ENCODE measurements around the gene PILRA.
A peak's percentile ranks its signal among the peaks of the same experiment; 100 is the strongest.

Gene PILRA

GRCh38 chr7:100413346-100413745 is 40.1 kb downstream of the PILRA start:
- no peak for DNase-seq

DNA sequence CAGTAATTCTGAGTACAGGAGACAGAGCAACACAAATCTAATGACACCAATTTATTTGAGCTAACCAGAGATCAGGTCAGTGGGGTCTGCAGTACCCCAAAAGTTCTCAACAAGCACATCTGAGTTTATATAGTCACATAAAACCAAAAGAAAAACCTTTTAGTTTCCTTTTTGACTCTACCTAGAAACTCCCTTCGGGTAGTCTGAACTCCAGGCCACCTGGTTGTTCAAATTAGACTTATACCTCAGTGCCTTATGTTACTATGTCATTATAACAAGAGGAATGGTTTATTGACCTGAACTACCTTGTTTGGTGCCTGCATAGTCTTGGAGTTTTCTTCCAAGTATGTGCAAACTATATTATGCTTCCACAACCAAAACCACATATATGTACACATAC is 40.6 kb downstream of the PILRA start:
- DNase-seq, result no peak

DNA sequence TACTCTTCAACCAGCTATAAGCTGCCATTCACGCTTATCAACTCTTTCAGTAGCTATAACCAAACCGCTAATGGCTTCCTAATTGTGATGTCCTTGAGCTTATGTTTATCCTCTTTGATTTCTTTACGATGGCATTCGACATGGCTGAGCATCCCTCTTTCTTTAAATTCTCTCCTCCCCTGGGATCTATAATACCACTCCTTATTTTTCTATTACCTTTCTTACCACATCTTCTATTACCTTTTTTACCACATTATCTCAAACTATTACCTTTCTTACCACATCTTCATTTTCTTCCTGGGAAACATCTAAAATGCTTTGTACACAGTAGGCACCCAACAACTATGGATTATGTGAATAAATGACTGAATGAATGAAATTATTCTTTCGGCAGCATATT is 42.2 kb downstream of the PILRA start:
- DNase-seq, result no peak

DNA sequence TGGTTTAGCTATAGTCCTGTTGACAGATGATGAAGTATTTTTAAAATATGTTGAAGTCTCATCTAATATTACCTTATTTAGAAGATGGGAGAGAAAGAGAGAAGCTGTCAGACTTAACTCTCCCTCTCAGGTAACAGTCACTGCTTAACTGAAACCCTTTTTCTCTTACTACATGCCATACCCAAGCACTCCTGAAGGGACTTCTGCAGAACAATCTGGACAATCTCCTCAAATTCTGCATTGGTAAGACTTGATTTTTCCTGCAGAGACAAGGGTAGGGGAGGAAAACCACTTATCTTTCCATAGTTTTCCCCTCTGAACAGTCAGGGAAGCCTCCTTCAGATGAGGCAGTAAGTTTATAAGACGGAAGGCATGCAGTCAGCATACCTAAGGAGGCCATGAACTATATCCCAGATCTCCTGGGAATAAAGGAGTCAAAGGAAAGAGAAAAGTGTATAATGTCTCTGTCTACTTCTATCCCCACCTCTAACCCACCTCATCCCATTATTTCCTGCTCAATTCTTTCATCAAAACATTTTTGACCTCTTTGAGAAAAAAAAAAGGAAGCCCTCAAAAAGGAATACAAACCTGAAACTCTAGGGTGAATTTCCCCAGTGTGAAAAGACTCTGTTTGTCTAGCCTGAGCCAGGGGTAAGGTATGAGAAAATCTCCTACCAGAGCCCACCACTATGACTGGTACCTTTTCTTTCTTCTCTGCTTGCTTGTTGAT is 45.8 kb downstream of the PILRA start:
- no peak for DNase-seq

- DNase-seq, result no peak
Observed at GRCh38 chr7:100419660-100420226, 46.5 kb downstream of the PILRA start.

- DNase-seq, result no peak
Observed at GRCh38 chr7:100423315-100423714, 50.0 kb downstream of the PILRA start.

DNA sequence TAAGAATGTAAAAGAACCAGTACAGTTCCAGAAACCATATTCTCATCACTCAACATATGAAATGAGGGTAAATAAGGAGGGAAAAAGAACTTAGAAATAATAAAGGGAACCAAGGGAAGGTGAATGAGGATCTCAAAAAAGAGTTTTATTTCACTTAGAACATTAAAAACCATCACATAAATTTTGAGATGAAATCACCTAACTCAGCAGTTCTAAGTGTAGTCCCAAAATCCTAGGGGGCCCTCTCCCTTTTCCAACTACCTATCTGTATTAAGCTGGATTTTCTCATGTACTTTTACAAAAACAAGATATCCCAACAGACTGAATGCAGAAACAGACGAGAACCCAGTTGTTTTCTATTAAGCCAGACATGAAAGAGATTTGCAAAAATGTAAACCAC is 52.1 kb downstream of the PILRA start:
- DNase-seq, result no peak

DNA sequence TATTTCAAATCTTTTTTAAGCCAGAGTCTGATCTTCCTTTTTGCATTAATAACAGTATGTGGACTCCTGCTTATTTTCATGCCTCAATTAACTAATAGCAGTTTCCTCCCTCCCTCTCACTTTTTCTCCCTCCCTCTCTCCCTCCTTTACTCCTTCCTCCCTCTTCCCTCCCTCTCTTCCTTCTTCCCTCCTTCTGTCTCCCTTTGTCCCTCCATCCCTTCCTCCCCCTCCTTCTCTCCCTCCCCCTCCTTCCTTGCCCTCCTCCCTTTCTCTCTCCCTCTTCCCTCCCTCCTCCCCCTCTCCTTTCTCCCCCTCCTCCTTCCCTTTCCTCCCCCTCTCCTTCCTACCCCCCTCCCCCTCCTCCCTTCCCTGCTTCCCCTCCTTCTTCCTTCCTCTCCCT is 53.2 kb downstream of the PILRA start:
- no peak for DNase-seq

- DNase-seq, result no peak
Observed at GRCh38 chr7:100427762-100428198, 54.5 kb downstream of the PILRA start.

DNA sequence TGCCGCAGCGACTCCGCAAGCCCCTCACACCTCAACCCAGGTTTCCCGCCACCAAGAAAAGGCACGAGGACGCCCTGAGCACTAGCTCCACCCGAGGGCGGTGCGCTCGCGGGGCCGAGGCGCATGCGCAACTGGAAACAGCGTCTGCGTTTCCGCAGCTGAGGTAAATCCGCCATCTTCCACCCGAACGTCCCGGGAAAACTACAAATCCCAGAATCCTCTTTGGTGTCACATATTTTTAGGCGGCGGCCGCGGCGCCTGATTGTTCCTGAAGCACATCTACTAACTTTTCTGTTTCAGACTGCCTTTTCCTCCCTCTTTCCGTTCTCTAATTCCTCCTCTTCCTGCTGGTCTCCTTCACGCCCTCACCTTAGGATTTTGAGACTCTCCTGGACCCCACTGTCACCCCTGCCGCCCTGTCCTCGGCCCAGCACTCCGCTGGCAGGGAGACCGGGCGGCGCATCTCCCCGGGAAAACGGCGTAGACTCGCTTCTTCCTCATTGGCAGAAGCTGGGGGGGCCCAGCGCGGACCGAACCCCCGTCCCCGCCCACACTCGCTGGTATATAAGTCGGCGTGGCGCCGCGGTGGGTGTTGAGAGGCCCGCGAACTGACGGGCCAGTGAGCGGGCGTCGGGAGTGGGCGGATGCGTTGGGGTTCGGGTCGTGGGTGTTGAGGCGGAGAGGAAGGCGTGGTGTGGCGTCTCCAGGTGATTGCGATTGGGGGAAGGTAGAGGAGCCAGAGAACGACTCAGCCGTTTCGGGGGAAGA is 55.1 kb downstream of the PILRA start, which contains the start of gene ZCWPW1:
ZCWPW1 (minus strand) TSS at position 505 of the 768 bp plus-strand sequence. CDS start 8,054 bp downstream, outside the sequence.
- DNase-seq, result peak; percentile 83 to 94

DNA sequence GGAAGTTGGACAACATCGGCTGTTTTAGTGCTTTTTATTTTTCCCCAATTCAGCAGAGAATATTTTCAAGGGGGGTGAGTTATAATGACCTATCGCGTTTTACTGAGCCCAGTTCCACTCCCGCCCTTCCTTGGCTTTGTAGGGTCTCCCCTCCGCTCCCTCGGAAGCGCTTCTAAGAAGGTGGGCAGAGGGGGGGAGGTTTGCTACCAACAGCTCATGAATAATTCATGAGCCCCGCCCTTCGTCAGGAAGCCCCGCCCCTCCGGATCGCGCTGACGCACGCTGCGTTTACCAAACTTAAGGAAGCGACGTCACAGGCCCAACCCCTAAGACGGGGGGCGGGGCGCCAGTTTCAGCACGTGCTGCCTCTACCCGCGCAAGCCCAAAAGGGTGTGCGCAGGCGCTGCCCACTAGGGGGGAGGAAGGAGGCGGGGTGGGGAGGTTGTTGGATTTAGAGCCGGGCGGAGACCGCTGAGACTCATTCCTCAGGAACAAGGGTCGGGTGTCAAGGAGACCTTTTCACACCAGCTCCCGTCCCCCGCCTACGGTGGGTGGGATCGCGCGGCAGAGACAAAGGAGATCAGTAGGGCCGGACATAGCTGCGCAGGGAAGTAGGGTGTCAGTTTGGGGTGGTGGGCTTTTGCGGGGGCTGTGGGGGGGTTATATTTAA is 55.8 kb downstream of the PILRA start:
- peak; percentile 88 to 91 for DNase-seq

GRCh38 chr7:100429637-100430492 is 56.6 kb downstream of the PILRA start, which contains the start of gene MEPCE:
TSS of gene MEPCE (plus strand) at chr7:100429831. CDS start at chr7:100430019, 188 bp downstream.
- peak; percentile 12 to 69 for DNase-seq

DNA sequence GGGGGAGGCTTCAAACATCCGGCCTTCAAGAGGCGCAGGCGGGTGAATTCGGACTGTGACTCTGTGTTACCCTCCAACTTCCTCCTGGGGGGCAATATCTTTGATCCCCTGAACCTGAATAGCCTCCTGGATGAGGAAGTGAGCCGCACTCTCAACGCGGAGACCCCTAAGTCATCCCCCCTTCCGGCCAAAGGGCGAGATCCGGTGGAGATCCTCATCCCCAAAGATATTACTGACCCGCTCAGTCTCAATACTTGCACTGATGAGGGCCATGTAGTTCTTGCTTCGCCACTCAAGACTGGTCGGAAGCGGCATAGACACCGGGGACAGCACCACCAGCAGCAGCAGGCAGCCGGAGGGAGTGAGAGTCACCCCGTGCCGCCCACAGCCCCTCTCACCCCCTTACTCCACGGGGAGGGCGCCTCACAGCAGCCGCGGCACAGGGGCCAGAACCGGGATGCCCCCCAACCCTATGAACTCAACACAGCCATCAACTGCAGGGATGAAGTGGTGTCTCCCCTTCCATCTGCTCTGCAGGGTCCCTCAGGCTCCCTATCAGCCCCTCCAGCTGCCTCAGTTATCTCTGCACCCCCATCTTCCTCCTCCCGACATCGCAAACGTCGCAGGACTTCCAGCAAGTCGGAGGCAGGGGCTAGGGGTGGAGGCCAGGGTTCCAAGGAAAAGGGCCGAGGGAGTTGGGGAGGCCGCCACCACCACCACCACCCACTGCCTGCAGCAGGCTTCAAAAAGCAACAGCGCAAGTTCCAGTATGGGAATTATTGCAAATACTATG is 57.4 kb downstream of the PILRA start:
- no peak for DNase-seq

GRCh38 chr7:100431286-100431735 is 58.0 kb downstream of the PILRA start:
- no peak for DNase-seq

GRCh38 chr7:100432053-100432452 is 58.8 kb downstream of the PILRA start:
- DNase-seq, result no peak

DNA sequence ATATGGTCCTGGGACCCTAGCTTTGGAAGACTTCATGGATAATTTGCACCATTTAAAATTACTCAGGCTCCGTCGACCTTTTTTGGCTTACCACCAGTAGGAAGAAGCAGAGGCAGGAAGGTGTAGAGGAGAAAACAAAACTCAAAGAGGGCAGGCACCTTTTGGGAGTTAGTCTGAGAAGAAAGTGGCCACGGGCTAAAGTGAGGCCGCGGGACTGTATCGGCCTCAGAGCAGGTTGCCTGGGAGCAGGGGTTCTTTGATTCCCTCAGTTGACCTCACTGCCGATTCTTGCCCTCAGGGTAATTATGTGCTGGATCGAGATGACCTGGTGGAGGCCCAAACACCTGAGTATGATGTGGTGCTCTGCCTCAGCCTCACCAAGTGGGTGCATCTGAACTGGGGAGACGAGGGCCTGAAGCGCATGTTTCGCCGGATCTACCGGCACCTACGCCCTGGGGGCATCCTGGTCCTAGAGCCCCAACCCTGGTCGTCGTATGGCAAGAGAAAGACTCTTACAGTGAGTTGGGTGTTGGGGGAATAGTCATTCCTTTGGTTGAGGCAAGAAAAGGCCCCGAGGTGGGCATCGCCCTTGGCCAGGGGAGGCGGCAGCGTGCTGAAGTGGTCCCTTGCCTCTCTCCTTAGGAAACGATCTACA is 59.5 kb downstream of the PILRA start:
- no peak for DNase-seq

DNA sequence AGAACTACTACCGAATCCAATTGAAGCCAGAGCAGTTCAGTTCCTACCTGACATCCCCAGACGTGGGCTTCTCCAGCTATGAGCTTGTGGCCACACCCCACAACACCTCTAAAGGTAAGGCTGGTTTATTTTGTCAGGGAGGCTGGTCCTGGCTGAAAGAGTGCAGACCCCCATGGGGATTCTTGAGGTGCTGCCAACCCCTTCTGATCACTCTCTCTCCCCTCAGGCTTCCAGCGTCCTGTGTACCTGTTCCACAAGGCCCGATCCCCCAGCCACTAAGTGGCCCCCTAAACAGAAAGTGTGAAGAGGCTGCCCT is 59.9 kb downstream of the PILRA start:
- DNase-seq, result no peak

DNA sequence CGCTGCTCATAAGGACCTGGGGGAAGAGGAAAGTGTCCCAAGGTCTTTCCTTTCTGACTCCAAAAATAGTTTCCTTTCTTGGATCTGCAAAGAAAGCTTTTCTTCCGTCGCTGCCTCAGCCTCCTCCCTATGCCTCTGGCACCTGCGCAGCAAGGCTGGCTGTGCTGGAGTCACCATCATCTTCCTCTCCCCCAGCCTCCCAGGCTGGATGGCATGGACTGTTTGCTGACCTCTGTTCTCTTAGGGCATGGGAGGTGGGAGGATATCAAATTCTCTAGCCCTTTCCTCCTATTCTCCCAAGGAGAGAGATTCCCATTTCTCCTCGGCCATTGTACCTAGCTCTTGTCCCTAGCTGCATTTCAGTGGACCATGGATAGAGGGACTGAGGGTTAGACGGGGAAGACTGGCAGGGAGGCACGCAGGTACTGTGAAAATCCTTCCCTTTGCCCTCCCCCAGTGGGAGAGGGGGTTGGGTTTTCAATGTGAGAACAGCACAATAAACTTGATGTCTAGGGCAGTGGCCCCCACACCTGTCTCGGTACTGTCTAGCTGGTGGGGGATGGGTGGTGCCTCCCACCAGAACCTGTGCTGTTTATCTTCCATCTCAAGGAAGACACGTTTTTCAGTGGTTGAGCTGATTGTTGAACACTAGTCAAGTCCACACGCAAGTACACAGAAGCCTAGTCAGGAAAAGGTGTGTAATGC is 60.5 kb downstream of the PILRA start:
- no peak for DNase-seq

DNA sequence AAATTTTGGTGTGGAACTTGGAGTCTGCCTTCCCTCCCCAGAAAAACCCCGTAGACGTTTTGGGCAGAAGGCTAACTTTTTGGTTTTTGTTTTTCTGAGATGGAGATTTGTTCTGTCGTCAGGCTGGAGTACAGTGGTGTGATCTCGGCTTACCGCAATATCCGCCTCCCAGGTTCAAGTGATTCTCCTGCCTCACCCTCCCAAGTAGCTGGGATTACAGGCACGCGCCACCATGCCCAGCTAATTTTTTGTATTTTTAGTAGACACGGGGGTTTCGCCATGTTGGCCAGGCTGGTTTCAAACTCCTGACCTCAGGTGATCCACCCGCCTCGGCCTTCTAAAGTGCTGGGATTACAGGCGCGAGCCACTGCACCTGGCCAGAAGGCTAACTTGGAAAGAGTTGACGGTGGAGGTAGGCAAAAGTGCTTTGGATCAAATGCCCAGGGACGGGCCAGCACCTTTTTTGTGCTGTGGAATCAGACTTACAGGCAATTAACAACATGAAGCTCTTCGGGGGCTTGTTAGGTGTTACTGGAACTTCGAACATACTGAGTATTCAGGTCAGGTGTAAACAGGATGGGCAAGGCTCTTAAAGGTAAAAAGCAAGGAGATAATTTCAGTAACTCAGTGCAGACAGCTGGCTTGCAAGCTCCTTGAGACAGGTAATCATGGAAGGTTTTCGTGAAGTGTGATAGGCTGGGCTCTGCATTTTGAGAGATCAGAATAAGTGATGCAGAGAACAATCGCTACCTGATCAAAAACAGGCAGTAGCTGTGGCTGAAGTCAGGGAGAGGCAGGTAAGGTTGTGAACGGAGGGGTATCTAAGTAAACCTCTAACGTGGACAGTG is 61.2 kb downstream of the PILRA start:
- no peak for DNase-seq
